Vagina (tissue), 2 donors: ENCODE measurements around the gene EXOC1L.

Experiments used
- POLR2A ChIP-seq, 2 donors: fragments of 450-650 bp; IDR thresholded peaks; one replicate each; pipeline ENCODE4 v1.6.1; 2017; ENCODE audit warnings: antibody characterized with exemption in 2 of 2, mild to moderate bottlenecking in 2 of 2, moderate library complexity in 2 of 2
- POLR2AphosphoS5 ChIP-seq, 2 donors: sonication (generic); formaldehyde crosslinking; IDR thresholded peaks; one replicate each; pipeline ENCODE4 v1.9.0; 2017; ENCODE audit warnings: antibody characterized with exemption in 2 of 2, mild to moderate bottlenecking in 2 of 2, low read depth in 1 of 2; ENCODE audit not compliant: insufficient read depth in 1 of 2
- TF ChIP-seq, protein P1 (sequence below), 3 experiments: fragments of 450-650 bp in 2 of 3; fragments of 200-600 bp in 1 of 3; sonication (generic) in 1 of 3; IDR thresholded peaks; one replicate each; pipeline ENCODE4 v1.5.1; 2017 to 2019; ENCODE audit warnings: antibody characterized with exemption in 3 of 3, mild to moderate bottlenecking in 2 of 3, moderate library complexity in 2 of 3

DNA sequence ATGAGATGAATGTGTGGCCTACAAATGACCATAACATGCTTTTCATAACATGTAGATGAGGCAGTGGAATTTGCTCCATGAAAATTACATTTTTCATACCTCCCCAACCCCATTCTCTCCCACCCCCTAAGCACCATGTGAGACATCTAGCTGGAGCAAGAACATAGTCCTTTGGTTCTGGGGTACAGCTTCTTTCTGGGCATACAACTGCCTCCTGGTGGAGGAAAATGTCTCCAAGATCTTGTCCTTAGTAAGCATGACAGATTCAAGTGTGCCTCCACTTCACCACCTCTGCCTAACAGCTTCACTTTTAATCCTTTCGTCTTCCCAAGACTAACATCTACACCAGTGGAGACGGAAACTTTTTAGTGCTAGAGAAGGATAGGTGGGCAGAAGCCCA, 8.0 kb downstream of the EXOC1L start:
- TF ChIP-seq, protein P1, sequence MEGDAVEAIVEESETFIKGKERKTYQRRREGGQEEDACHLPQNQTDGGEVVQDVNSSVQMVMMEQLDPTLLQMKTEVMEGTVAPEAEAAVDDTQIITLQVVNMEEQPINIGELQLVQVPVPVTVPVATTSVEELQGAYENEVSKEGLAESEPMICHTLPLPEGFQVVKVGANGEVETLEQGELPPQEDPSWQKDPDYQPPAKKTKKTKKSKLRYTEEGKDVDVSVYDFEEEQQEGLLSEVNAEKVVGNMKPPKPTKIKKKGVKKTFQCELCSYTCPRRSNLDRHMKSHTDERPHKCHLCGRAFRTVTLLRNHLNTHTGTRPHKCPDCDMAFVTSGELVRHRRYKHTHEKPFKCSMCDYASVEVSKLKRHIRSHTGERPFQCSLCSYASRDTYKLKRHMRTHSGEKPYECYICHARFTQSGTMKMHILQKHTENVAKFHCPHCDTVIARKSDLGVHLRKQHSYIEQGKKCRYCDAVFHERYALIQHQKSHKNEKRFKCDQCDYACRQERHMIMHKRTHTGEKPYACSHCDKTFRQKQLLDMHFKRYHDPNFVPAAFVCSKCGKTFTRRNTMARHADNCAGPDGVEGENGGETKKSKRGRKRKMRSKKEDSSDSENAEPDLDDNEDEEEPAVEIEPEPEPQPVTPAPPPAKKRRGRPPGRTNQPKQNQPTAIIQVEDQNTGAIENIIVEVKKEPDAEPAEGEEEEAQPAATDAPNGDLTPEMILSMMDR (IDR thresholded peaks at IDR 0.05) = no peak
- TF ChIP-seq POLR2A (IDR thresholded peaks at IDR 0.05) (no peak), POLR2AphosphoS5 (IDR thresholded peaks at IDR 0.05; ENCODE audit: insufficient read depth in 1 of 2, low read depth in 1 of 2) (no peak)
